Measurements from ENCODE around the gene SLC22A23.

DNA sequence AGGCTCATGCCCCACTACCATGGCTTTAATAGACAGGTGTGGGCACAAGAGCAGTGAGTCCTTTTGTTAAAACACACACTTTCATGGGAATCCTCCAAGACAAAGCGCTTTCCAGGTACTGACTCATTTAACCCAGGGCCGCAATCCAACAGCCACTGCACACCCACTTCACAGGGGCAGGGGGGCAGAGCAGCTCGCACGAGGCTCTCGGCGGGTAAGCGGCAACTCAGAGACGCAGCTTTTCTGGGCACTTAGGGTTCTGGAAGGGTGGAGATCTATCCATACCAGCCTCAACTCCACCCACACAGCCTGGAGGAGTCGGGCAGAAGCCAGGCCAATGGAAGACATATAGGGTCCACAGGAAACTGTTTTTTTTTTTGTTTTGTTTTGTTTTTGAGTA is 169.5 kb downstream of the SLC22A23 start:
- no peak for TF ChIP-seq EZH2 (IDR thresholded peaks at IDR 0.05; ENCODE audit: borderline replicate concordance, low read depth, low read length, severe bottlenecking)
- TF ChIP-seq, protein P1, sequence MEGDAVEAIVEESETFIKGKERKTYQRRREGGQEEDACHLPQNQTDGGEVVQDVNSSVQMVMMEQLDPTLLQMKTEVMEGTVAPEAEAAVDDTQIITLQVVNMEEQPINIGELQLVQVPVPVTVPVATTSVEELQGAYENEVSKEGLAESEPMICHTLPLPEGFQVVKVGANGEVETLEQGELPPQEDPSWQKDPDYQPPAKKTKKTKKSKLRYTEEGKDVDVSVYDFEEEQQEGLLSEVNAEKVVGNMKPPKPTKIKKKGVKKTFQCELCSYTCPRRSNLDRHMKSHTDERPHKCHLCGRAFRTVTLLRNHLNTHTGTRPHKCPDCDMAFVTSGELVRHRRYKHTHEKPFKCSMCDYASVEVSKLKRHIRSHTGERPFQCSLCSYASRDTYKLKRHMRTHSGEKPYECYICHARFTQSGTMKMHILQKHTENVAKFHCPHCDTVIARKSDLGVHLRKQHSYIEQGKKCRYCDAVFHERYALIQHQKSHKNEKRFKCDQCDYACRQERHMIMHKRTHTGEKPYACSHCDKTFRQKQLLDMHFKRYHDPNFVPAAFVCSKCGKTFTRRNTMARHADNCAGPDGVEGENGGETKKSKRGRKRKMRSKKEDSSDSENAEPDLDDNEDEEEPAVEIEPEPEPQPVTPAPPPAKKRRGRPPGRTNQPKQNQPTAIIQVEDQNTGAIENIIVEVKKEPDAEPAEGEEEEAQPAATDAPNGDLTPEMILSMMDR (IDR thresholded peaks at IDR 0.05; ENCODE audit: borderline replicate concordance, extremely low read depth, low read length, poor library complexity, severe bottlenecking): no peak

Measured in DND-41 (cell line).